ENCODE data around the gene SLC45A2.

The SLC45A2 gene

GRCh38 chr5:33934176-33934575 is 50.3 kb downstream of the SLC45A2 start:
- no peaks in the 10 kb centered on the region for H3K9me3 ChIP-seq (ENCODE audit: severe bottlenecking)
- peaks cover 5% of the 10 kb centered on the region for H3K4me1 ChIP-seq (ENCODE audit: insufficient read depth, poor library complexity, severe bottlenecking)
- H3K36me3 ChIP-seq (ENCODE audit: low read depth): no peaks in the 10 kb centered on the region
- H3K4me3 ChIP-seq (ENCODE audit: severe bottlenecking): no peak overlapping the region
- peak; percentile 56 for ATAC-seq (ENCODE audit: low read depth)
- no peak for DNase-seq (ENCODE audit: low spot score)
- H3K27me3 ChIP-seq (ENCODE audit: insufficient read depth, poor library complexity, severe bottlenecking): peaks cover 42% of the 10 kb centered on the region
- H3K27ac ChIP-seq (ENCODE audit: poor library complexity, severe bottlenecking): peak overlapping the region; percentile 27
- TF ChIP-seq CTCF (IDR thresholded peaks at IDR 0.05; ENCODE audit: poor library complexity, severe bottlenecking): no peak

DNA sequence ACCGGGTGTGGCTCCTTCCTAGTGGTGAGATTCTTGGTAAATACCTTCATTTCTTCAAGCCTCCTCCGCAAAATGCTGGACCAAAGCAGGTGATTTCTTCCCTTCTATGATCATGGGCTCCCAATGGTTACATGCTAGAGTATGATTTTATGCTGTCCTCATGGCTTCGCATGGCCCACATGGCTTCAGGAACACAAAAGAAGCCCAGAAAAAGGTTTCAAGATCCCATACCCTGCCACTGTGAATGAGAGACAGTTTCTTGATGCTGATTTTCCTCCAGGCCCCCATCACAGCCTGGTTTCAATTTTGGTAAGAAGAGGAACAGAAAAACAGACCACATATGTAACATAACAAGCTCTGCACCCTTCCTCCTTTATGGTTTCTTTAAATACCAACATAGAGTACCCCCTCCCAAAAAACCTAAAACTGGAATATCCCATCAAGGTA is 50.7 kb downstream of the SLC45A2 start:
- TF ChIP-seq CTCF (IDR thresholded peaks at IDR 0.05; ENCODE audit: poor library complexity, severe bottlenecking): no peak
- peak overlapping the region; percentile 27 for H3K27ac ChIP-seq (ENCODE audit: poor library complexity, severe bottlenecking)
- peaks cover 5% of the 10 kb centered on the region for H3K4me1 ChIP-seq (ENCODE audit: insufficient read depth, poor library complexity, severe bottlenecking)
- DNase-seq (ENCODE audit: low spot score) (no peak), ATAC-seq (ENCODE audit: low read depth) (no peak)
- no peaks in the 10 kb centered on the region for H3K36me3 ChIP-seq (ENCODE audit: low read depth)
- no peak overlapping the region for H3K4me3 ChIP-seq (ENCODE audit: severe bottlenecking)
- H3K9me3 ChIP-seq (ENCODE audit: severe bottlenecking): no peaks in the 10 kb centered on the region
- peaks cover 38% of the 10 kb centered on the region for H3K27me3 ChIP-seq (ENCODE audit: insufficient read depth, poor library complexity, severe bottlenecking)

- Histone ChIP-seq H3K27me3 (ENCODE audit: insufficient read depth, poor library complexity, severe bottlenecking) (peaks cover 12% of the 10 kb centered on the region), H3K4me3 (ENCODE audit: severe bottlenecking) (no peak overlapping the region), H3K36me3 (ENCODE audit: low read depth) (no peaks in the 10 kb centered on the region), H3K4me1 (ENCODE audit: insufficient read depth, poor library complexity, severe bottlenecking) (peaks cover 5% of the 10 kb centered on the region), H3K9me3 (ENCODE audit: severe bottlenecking) (no peaks in the 10 kb centered on the region), H3K27ac (ENCODE audit: poor library complexity, severe bottlenecking) (no peak overlapping the region)
- ATAC-seq (ENCODE audit: low read depth) (no peak), DNase-seq (ENCODE audit: low spot score) (no peak)
- TF ChIP-seq CTCF (IDR thresholded peaks at IDR 0.05; ENCODE audit: poor library complexity, severe bottlenecking): no peak
Observed at GRCh38 chr5:33931136-33931535, 53.4 kb downstream of the SLC45A2 start.

- peaks cover 5% of the 10 kb centered on the region for H3K4me1 ChIP-seq (ENCODE audit: insufficient read depth, poor library complexity, severe bottlenecking)
- no peak overlapping the region for H3K27ac ChIP-seq (ENCODE audit: poor library complexity, severe bottlenecking)
- ATAC-seq (ENCODE audit: low read depth): no peak
Observed at GRCh38 chr5:33929925-33930690, 54.4 kb downstream of the SLC45A2 start.

More at GRCh38 chr5:33929925-33930690, 54.4 kb downstream of the SLC45A2 start:
- H3K9me3 ChIP-seq (ENCODE audit: severe bottlenecking): no peaks in the 10 kb centered on the region
- TF ChIP-seq CTCF (IDR thresholded peaks at IDR 0.05; ENCODE audit: poor library complexity, severe bottlenecking): no peak
- H3K27me3 ChIP-seq (ENCODE audit: insufficient read depth, poor library complexity, severe bottlenecking): peaks cover 2% of the 10 kb centered on the region
- no peaks in the 10 kb centered on the region for H3K36me3 ChIP-seq (ENCODE audit: low read depth)
- DNase-seq (ENCODE audit: low spot score): no peak
- no peak overlapping the region for H3K4me3 ChIP-seq (ENCODE audit: severe bottlenecking)

Data from RWPE2 (cell line).